AG10803 (cell line): ENCODE measurements around the gene COIL.

ENCODE experiments used
- DNase-seq: peaks from one replicate; pipeline ENCODE4 v3.0.0; 2010; ENCODE audit warnings: low read depth
- H3K4me3 ChIP-seq: 2 replicates; pipeline ENCODE4 v1.5.1; 2011; ENCODE audit warnings: mild to moderate bottlenecking, low read length, control low read depth
- CTCF ChIP-seq: conservative IDR thresholded peaks from 2 replicates; pipeline ENCODE4 v1.5.1; 2011; ENCODE audit warnings: mild to moderate bottlenecking, low read length, control low read depth, inconsistent platforms

COIL gene

GRCh38 chr17:56890390-56890789 is 70.5 kb downstream of the COIL start:
- DNase-seq = no peak
- TF ChIP-seq CTCF = no peak
- H3K4me3 ChIP-seq = no peak overlapping the region
